ENCODE data around the gene POFUT2.

POFUT2 gene

GRCh38 chr21:45264912-45265515, 22.7 kb downstream of the POFUT2 start:
- H3K9ac ChIP-seq (ENCODE audit: low read length in 2 of 2), result no peak overlapping the region
- H3K4me3 ChIP-seq (ENCODE audit: low read length in 2 of 2), result no peak overlapping the region
- peaks cover 34 to 37% of the 10 kb centered on the region in 2 donors for H3K36me3 ChIP-seq (ENCODE audit: control insufficient read depth in 2 of 2, insufficient read depth in 2 of 2, low read length in 2 of 2)
- H3K9me3 ChIP-seq (ENCODE audit: control insufficient read depth in 2 of 2, low read length in 2 of 2), result no peaks in the 10 kb centered on the region
- H3K4me1 ChIP-seq (ENCODE audit: control insufficient read depth, insufficient read depth, low read length), result no peaks in the 10 kb centered on the region
- no peaks in the 10 kb centered on the region for H3K27me3 ChIP-seq (ENCODE audit: control insufficient read depth in 1 of 2, insufficient read depth in 2 of 2, low read length in 2 of 2)
- H3K27ac ChIP-seq (ENCODE audit: low read length), result no peak overlapping the region

GRCh38 chr21:45264146-45264911, 23.4 kb downstream of the POFUT2 start:
- H3K4me3 ChIP-seq (ENCODE audit: low read length in 2 of 2), result no peak overlapping the region
- no peak overlapping the region for H3K9ac ChIP-seq (ENCODE audit: low read length in 2 of 2)
- H3K27ac ChIP-seq (ENCODE audit: low read length), result no peak overlapping the region
- H3K9me3 ChIP-seq (ENCODE audit: control insufficient read depth in 2 of 2, low read length in 2 of 2), result no peaks in the 10 kb centered on the region
- peaks cover 34% of the 10 kb centered on the region in 2 donors for H3K36me3 ChIP-seq (ENCODE audit: control insufficient read depth in 2 of 2, insufficient read depth in 2 of 2, low read length in 2 of 2)
- no peaks in the 10 kb centered on the region for H3K4me1 ChIP-seq (ENCODE audit: control insufficient read depth, insufficient read depth, low read length)
- H3K27me3 ChIP-seq (ENCODE audit: control insufficient read depth in 1 of 2, insufficient read depth in 2 of 2, low read length in 2 of 2), result no peaks in the 10 kb centered on the region

DNA sequence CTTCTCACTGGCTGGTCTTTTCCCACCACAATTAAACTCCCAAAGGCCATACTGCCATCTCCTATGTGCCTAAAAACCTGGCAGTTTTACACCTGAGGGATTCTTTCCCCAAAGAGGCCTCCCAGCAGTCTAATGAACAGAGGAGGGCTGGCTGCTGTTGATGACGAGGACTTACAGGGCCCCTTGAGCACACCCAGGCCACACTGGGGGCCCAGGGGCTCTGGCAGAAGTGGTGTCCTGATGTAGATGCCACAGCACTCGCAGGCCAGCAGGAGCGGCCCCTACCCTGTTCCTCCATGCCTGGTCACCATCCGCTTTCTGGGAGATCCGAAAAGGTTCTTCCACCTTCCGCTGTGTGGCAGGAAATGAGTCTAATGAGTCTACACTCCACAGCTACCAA, 24.2 kb downstream of the POFUT2 start:
- H3K27me3 ChIP-seq (ENCODE audit: control insufficient read depth in 1 of 2, insufficient read depth in 2 of 2, low read length in 2 of 2), result no peaks in the 10 kb centered on the region
- no peaks in the 10 kb centered on the region for H3K9me3 ChIP-seq (ENCODE audit: control insufficient read depth in 2 of 2, low read length in 2 of 2)
- H3K36me3 ChIP-seq (ENCODE audit: control insufficient read depth in 2 of 2, insufficient read depth in 2 of 2, low read length in 2 of 2), result peaks cover 34% of the 10 kb centered on the region in 2 donors
- H3K4me1 ChIP-seq (ENCODE audit: control insufficient read depth, insufficient read depth, low read length), result no peaks in the 10 kb centered on the region
- no peak overlapping the region for H3K9ac ChIP-seq (ENCODE audit: low read length in 2 of 2)
- H3K4me3 ChIP-seq (ENCODE audit: low read length in 2 of 2), result no peak overlapping the region
- no peak overlapping the region for H3K27ac ChIP-seq (ENCODE audit: low read length)

GRCh38 chr21:45262616-45263015, 25.1 kb downstream of the POFUT2 start:
- no peak overlapping the region for H3K9ac ChIP-seq (ENCODE audit: low read length in 2 of 2)
- H3K9me3 ChIP-seq (ENCODE audit: control insufficient read depth in 2 of 2, low read length in 2 of 2), result no peaks in the 10 kb centered on the region
- peaks cover 31 to 32% of the 10 kb centered on the region in 2 donors for H3K36me3 ChIP-seq (ENCODE audit: control insufficient read depth in 2 of 2, insufficient read depth in 2 of 2, low read length in 2 of 2)
- no peak overlapping the region for H3K4me3 ChIP-seq (ENCODE audit: low read length in 2 of 2)
- no peak overlapping the region for H3K27ac ChIP-seq (ENCODE audit: low read length)
- no peaks in the 10 kb centered on the region for H3K27me3 ChIP-seq (ENCODE audit: control insufficient read depth in 1 of 2, insufficient read depth in 2 of 2, low read length in 2 of 2)
- no peaks in the 10 kb centered on the region for H3K4me1 ChIP-seq (ENCODE audit: control insufficient read depth, insufficient read depth, low read length)

GRCh38 chr21:45262041-45262581, 25.6 kb downstream of the POFUT2 start:
- H3K4me3 ChIP-seq (ENCODE audit: low read length in 2 of 2), result no peak overlapping the region
- peaks cover 2 to 3% of the 10 kb centered on the region in 2 donors for H3K27me3 ChIP-seq (ENCODE audit: control insufficient read depth in 1 of 2, insufficient read depth in 2 of 2, low read length in 2 of 2)
- no peaks in the 10 kb centered on the region for H3K4me1 ChIP-seq (ENCODE audit: control insufficient read depth, insufficient read depth, low read length)
- peaks cover 28% of the 10 kb centered on the region in 2 donors for H3K36me3 ChIP-seq (ENCODE audit: control insufficient read depth in 2 of 2, insufficient read depth in 2 of 2, low read length in 2 of 2)
- H3K9ac ChIP-seq (ENCODE audit: low read length in 2 of 2), result no peak overlapping the region
- H3K9me3 ChIP-seq (ENCODE audit: control insufficient read depth in 2 of 2, low read length in 2 of 2), result no peaks in the 10 kb centered on the region
- H3K27ac ChIP-seq (ENCODE audit: low read length), result no peak overlapping the region

- no peaks in the 10 kb centered on the region for H3K4me1 ChIP-seq (ENCODE audit: control insufficient read depth, insufficient read depth, low read length)
- H3K4me3 ChIP-seq (ENCODE audit: low read length in 2 of 2), result no peak overlapping the region
- H3K27me3 ChIP-seq (ENCODE audit: control insufficient read depth in 1 of 2, insufficient read depth in 2 of 2, low read length in 2 of 2), result peaks cover 3 to 5% of the 10 kb centered on the region in 2 donors
- H3K9me3 ChIP-seq (ENCODE audit: control insufficient read depth in 2 of 2, low read length in 2 of 2), result no peaks in the 10 kb centered on the region
- H3K9ac ChIP-seq (ENCODE audit: low read length in 2 of 2), result no peak overlapping the region
- H3K27ac ChIP-seq (ENCODE audit: low read length), result no peak overlapping the region
- H3K36me3 ChIP-seq (ENCODE audit: control insufficient read depth in 2 of 2, insufficient read depth in 2 of 2, low read length in 2 of 2), result peaks cover 18 to 19% of the 10 kb centered on the region in 2 donors
Measured at GRCh38 chr21:45261093-45261492, 26.6 kb downstream of the POFUT2 start.

GRCh38 chr21:45260191-45260825, 27.4 kb downstream of the POFUT2 start:
- Histone ChIP-seq H3K4me1 (ENCODE audit: control insufficient read depth, insufficient read depth, low read length) (no peaks in the 10 kb centered on the region), H3K27ac (ENCODE audit: low read length) (no peak overlapping the region), H3K27me3 (ENCODE audit: control insufficient read depth in 1 of 2, insufficient read depth in 2 of 2, low read length in 2 of 2) (peaks cover 4 to 5% of the 10 kb centered on the region in 2 donors), H3K9me3 (ENCODE audit: control insufficient read depth in 2 of 2, low read length in 2 of 2) (no peaks in the 10 kb centered on the region), H3K9ac (ENCODE audit: low read length in 2 of 2) (no peak overlapping the region), H3K4me3 (ENCODE audit: low read length in 2 of 2) (no peak overlapping the region), H3K36me3 (ENCODE audit: control insufficient read depth in 2 of 2, insufficient read depth in 2 of 2, low read length in 2 of 2) (peaks cover 12 to 14% of the 10 kb centered on the region in 2 donors)

GRCh38 chr21:45259206-45259840, 28.4 kb downstream of the POFUT2 start:
- peaks cover 5 to 12% of the 10 kb centered on the region in 2 donors for H3K36me3 ChIP-seq (ENCODE audit: control insufficient read depth in 2 of 2, insufficient read depth in 2 of 2, low read length in 2 of 2)
- H3K4me3 ChIP-seq (ENCODE audit: low read length in 2 of 2), result no peak overlapping the region
- peaks cover 8 to 9% of the 10 kb centered on the region in 2 donors for H3K27me3 ChIP-seq (ENCODE audit: control insufficient read depth in 1 of 2, insufficient read depth in 2 of 2, low read length in 2 of 2)
- no peak overlapping the region for H3K9ac ChIP-seq (ENCODE audit: low read length in 2 of 2)
- H3K27ac ChIP-seq (ENCODE audit: low read length), result no peak overlapping the region
- no peaks in the 10 kb centered on the region for H3K4me1 ChIP-seq (ENCODE audit: control insufficient read depth, insufficient read depth, low read length)
- H3K9me3 ChIP-seq (ENCODE audit: control insufficient read depth in 2 of 2, low read length in 2 of 2), result no peaks in the 10 kb centered on the region

DNA sequence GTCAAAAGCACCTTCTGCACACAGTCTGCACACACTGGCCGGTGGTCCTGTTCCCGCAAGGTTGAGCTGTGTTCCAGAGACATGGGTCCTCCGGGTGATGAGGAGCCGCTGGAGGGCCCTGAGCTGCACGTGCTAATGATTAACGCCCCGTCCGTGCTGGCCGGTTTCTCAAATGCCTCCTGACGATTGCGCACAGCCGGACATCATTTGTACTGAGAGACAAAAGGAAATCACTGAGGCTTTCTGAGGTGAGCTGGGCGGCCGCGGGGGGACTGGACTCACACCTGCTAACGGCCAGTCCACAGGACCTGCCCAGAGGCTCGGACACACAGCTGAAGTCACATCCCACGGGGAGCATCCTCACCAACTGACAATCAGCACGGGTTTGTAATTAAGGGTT, 29.2 kb downstream of the POFUT2 start:
- no peaks in the 10 kb centered on the region for H3K9me3 ChIP-seq (ENCODE audit: control insufficient read depth in 2 of 2, low read length in 2 of 2)
- H3K27ac ChIP-seq (ENCODE audit: low read length), result no peak overlapping the region
- peaks cover 4 to 5% of the 10 kb centered on the region in 2 donors for H3K36me3 ChIP-seq (ENCODE audit: control insufficient read depth in 2 of 2, insufficient read depth in 2 of 2, low read length in 2 of 2)
- H3K9ac ChIP-seq (ENCODE audit: low read length in 2 of 2), result no peak overlapping the region
- no peak overlapping the region for H3K4me3 ChIP-seq (ENCODE audit: low read length in 2 of 2)
- no peaks in the 10 kb centered on the region for H3K4me1 ChIP-seq (ENCODE audit: control insufficient read depth, insufficient read depth, low read length)
- peaks cover 11 to 12% of the 10 kb centered on the region in 2 donors for H3K27me3 ChIP-seq (ENCODE audit: control insufficient read depth in 1 of 2, insufficient read depth in 2 of 2, low read length in 2 of 2)

DNA sequence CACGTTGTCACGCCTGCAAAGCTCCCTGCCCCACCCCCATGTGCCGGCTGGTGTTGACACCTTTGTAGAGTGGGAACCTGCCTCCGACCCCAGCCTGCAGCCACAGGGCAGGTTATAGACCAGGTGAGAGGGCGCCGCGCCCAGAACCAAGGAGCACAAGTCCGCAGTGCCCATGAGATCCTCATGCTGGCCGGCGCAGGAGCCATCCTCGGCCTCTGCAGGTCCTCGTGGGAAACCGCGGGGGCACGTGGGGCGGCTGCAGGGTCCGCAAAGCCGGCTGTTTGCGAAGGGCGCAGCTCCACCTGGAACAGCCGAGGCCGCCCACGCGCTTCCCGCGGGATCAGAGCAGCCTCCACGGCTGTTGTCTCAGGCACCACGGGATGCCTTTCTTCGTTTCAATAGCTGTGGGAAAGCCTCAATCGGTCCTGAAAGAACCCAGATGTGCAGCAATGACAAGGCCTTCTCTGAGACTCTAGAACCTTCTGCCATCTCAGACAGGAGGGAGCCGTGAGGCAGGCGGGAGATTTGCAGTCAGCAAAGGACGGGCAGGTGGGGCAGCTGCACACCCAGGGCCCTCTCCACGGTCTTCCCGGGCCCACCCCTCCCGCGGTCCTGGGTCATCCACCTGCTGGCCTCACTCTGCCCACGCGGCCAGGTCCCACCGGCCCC, 29.9 kb downstream of the POFUT2 start:
- Histone ChIP-seq H3K9ac (ENCODE audit: low read length in 2 of 2) (no peak overlapping the region), H3K27me3 (ENCODE audit: control insufficient read depth in 1 of 2, insufficient read depth in 2 of 2, low read length in 2 of 2) (peaks cover 11 to 16% of the 10 kb centered on the region in 2 donors), H3K4me1 (ENCODE audit: control insufficient read depth, insufficient read depth, low read length) (no peaks in the 10 kb centered on the region), H3K9me3 (ENCODE audit: control insufficient read depth in 2 of 2, low read length in 2 of 2) (no peaks in the 10 kb centered on the region), H3K4me3 (ENCODE audit: low read length in 2 of 2) (no peak overlapping the region), H3K27ac (ENCODE audit: low read length) (no peak overlapping the region), H3K36me3 (ENCODE audit: control insufficient read depth in 2 of 2, insufficient read depth in 2 of 2, low read length in 2 of 2) (peaks cover 0 to 5% of the 10 kb centered on the region in 2 donors)
